ENCODE measurements around the gene TRAPPC8. TPM values are rescaled to one million over a fixed set of nuclear protein-coding genes. Genes with fewer than 3 reads are reported as not detected.
"Not testable (repeated sequence)": the region's sequence is repeated elsewhere in the genome, so short reads cannot be mapped to it uniquely, and the experiment has no call there.

The TRAPPC8 gene
- total RNA-seq, 1 donor from 2014 or later: 31.5 TPM

GRCh38 chr18:31952223-31952622 lies 9.3 kb upstream of the TRAPPC8 start:
- H3K27me3 Mint-ChIP-seq (ENCODE audit: low read depth, unreplicated experiment): no peaks in the 10 kb centered on the region
- peaks cover 1% of the 10 kb centered on the region for H3K4me1 Mint-ChIP-seq (ENCODE audit: low read depth, unreplicated experiment)
- no peaks in the 10 kb centered on the region for H4K20me1 ChIP-seq (ENCODE audit: insufficient read depth, low read length)
- H3K36me3 ChIP-seq (ENCODE audit: insufficient read depth, low read length): no peaks in the 10 kb centered on the region
- no peak overlapping the region for H3K27ac ChIP-seq (ENCODE audit: low read depth, low read length)
- H3K4me1 ChIP-seq (ENCODE audit: insufficient read depth, low read length): no peaks in the 10 kb centered on the region
- H2AFZ ChIP-seq (ENCODE audit: low read depth, low read length): no peak overlapping the region
- H3K4me3 ChIP-seq (ENCODE audit: insufficient read depth, low read depth, low read length): no peak overlapping the region
- no peak overlapping the region for H3K27ac Mint-ChIP-seq (ENCODE audit: unreplicated experiment)
- DNase-seq (ENCODE audit: low read depth) (no peak), FAIRE-seq (no peak)
- H3K9me3 ChIP-seq (ENCODE audit: insufficient read depth, low read depth, low read length): no peaks in the 10 kb centered on the region
- no peaks in the 10 kb centered on the region for H3K9me3 Mint-ChIP-seq (ENCODE audit: unreplicated experiment)
- no peaks in the 10 kb centered on the region for H3K27me3 ChIP-seq (ENCODE audit: insufficient read depth, low read length)
- TF ChIP-seq EZH2 (IDR thresholded peaks at IDR 0.05; ENCODE audit: insufficient read depth, low read length) (no peak), CTCF (IDR thresholded peaks at IDR 0.05; ENCODE audit: insufficient read depth, low read depth, low read length) (no peak)
- H3K4me3 Mint-ChIP-seq (ENCODE audit: unreplicated experiment): no peak overlapping the region
- no peaks in the 10 kb centered on the region for H3K79me2 ChIP-seq (ENCODE audit: insufficient read depth, low read length)
- H3K9ac ChIP-seq (ENCODE audit: low read length): no peak overlapping the region
- no peak overlapping the region for H3K4me2 ChIP-seq (ENCODE audit: low read length)
- H3K36me3 Mint-ChIP-seq (ENCODE audit: low read depth, unreplicated experiment): peaks cover 2% of the 10 kb centered on the region

GRCh38 chr18:31950583-31950982 lies 7.7 kb upstream of the TRAPPC8 start:
- no peaks in the 10 kb centered on the region for H3K27me3 Mint-ChIP-seq (ENCODE audit: low read depth, unreplicated experiment)
- H3K36me3 Mint-ChIP-seq (ENCODE audit: low read depth, unreplicated experiment): peaks cover 2% of the 10 kb centered on the region
- no peak for TF ChIP-seq CTCF (IDR thresholded peaks at IDR 0.05; ENCODE audit: insufficient read depth, low read depth, low read length)
- no peak for TF ChIP-seq EZH2 (IDR thresholded peaks at IDR 0.05; ENCODE audit: insufficient read depth, low read length)
- Histone ChIP-seq H3K4me3 (ENCODE audit: insufficient read depth, low read depth, low read length) (no peak overlapping the region), H3K79me2 (ENCODE audit: insufficient read depth, low read length) (no peaks in the 10 kb centered on the region), H3K36me3 (ENCODE audit: insufficient read depth, low read length) (no peaks in the 10 kb centered on the region), H2AFZ (ENCODE audit: low read depth, low read length) (no peak overlapping the region), H3K27me3 (ENCODE audit: insufficient read depth, low read length) (no peaks in the 10 kb centered on the region), H3K4me1 (ENCODE audit: insufficient read depth, low read length) (no peaks in the 10 kb centered on the region), H3K9ac (ENCODE audit: low read length) (no peak overlapping the region), H3K27ac (ENCODE audit: low read depth, low read length) (no peak overlapping the region), H4K20me1 (ENCODE audit: insufficient read depth, low read length) (no peaks in the 10 kb centered on the region), H3K9me3 (ENCODE audit: insufficient read depth, low read depth, low read length) (no peaks in the 10 kb centered on the region), H3K4me2 (ENCODE audit: low read length) (no peak overlapping the region)
- no peak overlapping the region for H3K4me3 Mint-ChIP-seq (ENCODE audit: unreplicated experiment)
- FAIRE-seq (no peak), DNase-seq (ENCODE audit: low read depth) (no peak)
- H3K4me1 Mint-ChIP-seq (ENCODE audit: low read depth, unreplicated experiment): peaks cover 1% of the 10 kb centered on the region
- H3K9me3 Mint-ChIP-seq (ENCODE audit: unreplicated experiment): no peaks in the 10 kb centered on the region
- no peak overlapping the region for H3K27ac Mint-ChIP-seq (ENCODE audit: unreplicated experiment)

- not testable (repeated sequence) for FAIRE-seq; H3K4me3 Mint-ChIP-seq (ENCODE audit: unreplicated experiment); H3K27me3 ChIP-seq (ENCODE audit: insufficient read depth, low read length); H3K36me3 ChIP-seq (ENCODE audit: insufficient read depth, low read length); H3K4me3 ChIP-seq (ENCODE audit: insufficient read depth, low read depth, low read length); H3K79me2 ChIP-seq (ENCODE audit: insufficient read depth, low read length); DNase-seq (ENCODE audit: low read depth); H3K9me3 ChIP-seq (ENCODE audit: insufficient read depth, low read depth, low read length); H3K4me2 ChIP-seq (ENCODE audit: low read length); H3K9me3 Mint-ChIP-seq (ENCODE audit: unreplicated experiment); H3K27ac ChIP-seq (ENCODE audit: low read depth, low read length); H2AFZ ChIP-seq (ENCODE audit: low read depth, low read length); H4K20me1 ChIP-seq (ENCODE audit: insufficient read depth, low read length); H3K36me3 Mint-ChIP-seq (ENCODE audit: low read depth, unreplicated experiment); H3K27ac Mint-ChIP-seq (ENCODE audit: unreplicated experiment); H3K9ac ChIP-seq (ENCODE audit: low read length); H3K4me1 Mint-ChIP-seq (ENCODE audit: low read depth, unreplicated experiment); H3K4me1 ChIP-seq (ENCODE audit: insufficient read depth, low read length); H3K27me3 Mint-ChIP-seq (ENCODE audit: low read depth, unreplicated experiment)
Measured at GRCh38 chr18:31948349-31948748, 5.4 kb upstream of the TRAPPC8 start.
